Measurements from ENCODE around the gene LAMA1. TPM values are rescaled to one million over a fixed set of nuclear protein-coding genes. Genes with fewer than 3 reads are reported as not detected.

Gene LAMA1
- polyA plus RNA-seq, 1 experiment, result 26.0 TPM

DNA sequence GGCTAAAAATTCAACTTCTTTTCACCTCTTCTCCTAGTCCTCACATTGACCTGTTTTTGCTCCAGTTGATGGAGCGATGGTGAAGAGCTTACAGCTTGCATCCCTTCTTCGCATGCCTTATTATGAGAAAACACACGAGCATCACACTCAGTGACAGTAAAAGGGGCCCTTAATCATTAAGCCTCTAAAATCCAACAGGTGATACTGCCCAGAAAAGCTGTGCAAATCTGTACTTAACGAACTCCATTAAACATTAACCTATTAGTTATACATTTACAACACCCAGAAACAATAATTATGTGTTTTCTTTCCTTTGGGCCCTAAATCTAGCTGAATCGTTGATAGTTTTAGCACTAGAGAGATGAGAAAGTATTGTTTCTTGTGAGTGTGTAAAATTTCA, 54.8 kb downstream of the LAMA1 start:
- CTCF ChIA-PET, result interaction anchor here (0.6 kb wide), 1 partner anchor 15 kb away, joined by 3 read pairs; no protein-coding TSS in a partner anchor
- H3K27me3 ChIP-seq (ENCODE audit: control insufficient read depth, insufficient read depth, low read length), result no peaks in the 10 kb centered on the region
- TF ChIP-seq, protein P1, sequence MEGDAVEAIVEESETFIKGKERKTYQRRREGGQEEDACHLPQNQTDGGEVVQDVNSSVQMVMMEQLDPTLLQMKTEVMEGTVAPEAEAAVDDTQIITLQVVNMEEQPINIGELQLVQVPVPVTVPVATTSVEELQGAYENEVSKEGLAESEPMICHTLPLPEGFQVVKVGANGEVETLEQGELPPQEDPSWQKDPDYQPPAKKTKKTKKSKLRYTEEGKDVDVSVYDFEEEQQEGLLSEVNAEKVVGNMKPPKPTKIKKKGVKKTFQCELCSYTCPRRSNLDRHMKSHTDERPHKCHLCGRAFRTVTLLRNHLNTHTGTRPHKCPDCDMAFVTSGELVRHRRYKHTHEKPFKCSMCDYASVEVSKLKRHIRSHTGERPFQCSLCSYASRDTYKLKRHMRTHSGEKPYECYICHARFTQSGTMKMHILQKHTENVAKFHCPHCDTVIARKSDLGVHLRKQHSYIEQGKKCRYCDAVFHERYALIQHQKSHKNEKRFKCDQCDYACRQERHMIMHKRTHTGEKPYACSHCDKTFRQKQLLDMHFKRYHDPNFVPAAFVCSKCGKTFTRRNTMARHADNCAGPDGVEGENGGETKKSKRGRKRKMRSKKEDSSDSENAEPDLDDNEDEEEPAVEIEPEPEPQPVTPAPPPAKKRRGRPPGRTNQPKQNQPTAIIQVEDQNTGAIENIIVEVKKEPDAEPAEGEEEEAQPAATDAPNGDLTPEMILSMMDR (IDR thresholded peaks at IDR 0.05; ENCODE audit: low read depth, low read length), result no peak
- H3K9me3 ChIP-seq (ENCODE audit: control insufficient read depth, insufficient read depth, low read length), result no peaks in the 10 kb centered on the region; the same call in 1 of the 2 replicates
- no peak overlapping the region for H3K4me3 ChIP-seq (ENCODE audit: low read depth, low read length)
- no peak for DNase-seq (ENCODE audit: low read depth, low spot score)
- POLR2A ChIA-PET, result interaction anchor here (0.6 kb wide), 1 partner anchor 127 kb away, joined by 6 read pairs; no protein-coding TSS in a partner anchor
- H3K27ac ChIP-seq (ENCODE audit: low read depth, low read length), result no peak overlapping the region

DNA sequence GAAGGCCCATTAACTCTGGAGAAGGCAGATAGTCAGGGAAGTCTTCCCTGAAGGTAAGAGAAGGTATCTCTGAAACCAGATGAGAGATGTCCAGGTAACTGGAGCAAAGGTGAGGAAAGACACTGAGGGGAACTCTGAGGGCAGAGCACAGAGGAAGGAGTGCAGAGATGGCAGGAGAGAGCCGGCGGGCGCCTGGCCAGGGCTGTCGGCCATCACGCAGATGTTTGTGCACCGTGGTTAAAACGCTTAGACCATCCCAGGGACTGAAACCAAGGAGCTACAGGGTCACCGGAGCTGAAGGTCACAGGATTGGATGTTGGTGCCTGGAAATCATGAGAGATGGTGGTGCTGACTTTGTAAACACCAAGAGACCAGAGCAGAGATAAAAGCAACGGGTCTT, 55.4 kb downstream of the LAMA1 start:
- no peak for DNase-seq (ENCODE audit: low read depth, low spot score)
- H3K4me3 ChIP-seq (ENCODE audit: low read depth, low read length), result no peak overlapping the region
- CTCF ChIA-PET, result interaction anchor here (0.6 kb wide), 1 partner anchor 15 kb away, joined by 3 read pairs; no protein-coding TSS in a partner anchor
- H3K27ac ChIP-seq (ENCODE audit: low read depth, low read length), result no peak overlapping the region
- no peaks in the 10 kb centered on the region; the same call in 1 of the 2 replicates for H3K9me3 ChIP-seq (ENCODE audit: control insufficient read depth, insufficient read depth, low read length)
- no peaks in the 10 kb centered on the region for H3K27me3 ChIP-seq (ENCODE audit: control insufficient read depth, insufficient read depth, low read length)
- TF ChIP-seq, protein P1 (IDR thresholded peaks at IDR 0.05; ENCODE audit: low read depth, low read length), result no peak
- POLR2A ChIA-PET, result interaction anchor here (0.6 kb wide), 1 partner anchor 128 kb away, joined by 6 read pairs; no protein-coding TSS in a partner anchor

DNA sequence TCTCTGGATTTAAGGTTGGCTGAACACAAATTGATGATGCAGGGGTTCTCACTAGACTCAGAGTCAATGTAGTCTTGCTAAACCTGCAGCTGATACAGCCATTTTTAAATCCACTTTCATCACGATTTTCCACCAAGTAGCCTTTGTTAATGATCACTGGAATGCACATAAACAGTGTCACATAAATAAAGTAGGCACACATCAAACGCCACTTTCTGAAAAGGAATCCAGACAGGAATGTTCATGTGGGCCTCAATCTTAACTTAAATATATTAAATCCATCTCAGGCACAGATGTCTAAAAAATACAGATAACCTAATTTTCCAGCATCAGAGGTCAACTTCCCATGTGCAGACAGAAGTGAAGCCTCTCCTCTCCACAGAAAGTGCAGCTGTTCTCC, 58.3 kb downstream of the LAMA1 start:
- Histone ChIP-seq H3K27me3 (ENCODE audit: control insufficient read depth, insufficient read depth, low read length) (no peaks in the 10 kb centered on the region), H3K4me3 (ENCODE audit: low read depth, low read length) (no peak overlapping the region), H3K27ac (ENCODE audit: low read depth, low read length) (no peak overlapping the region), H3K9me3 (ENCODE audit: control insufficient read depth, insufficient read depth, low read length) (no peaks in the 10 kb centered on the region; the same call in 1 of the 2 replicates)
- DNase-seq (ENCODE audit: low read depth, low spot score), result no peak
- CTCF ChIA-PET, result no interaction called here
- POLR2A ChIA-PET, result no interaction called here
- TF ChIP-seq, protein P1 (IDR thresholded peaks at IDR 0.05; ENCODE audit: low read depth, low read length), result no peak

DNA sequence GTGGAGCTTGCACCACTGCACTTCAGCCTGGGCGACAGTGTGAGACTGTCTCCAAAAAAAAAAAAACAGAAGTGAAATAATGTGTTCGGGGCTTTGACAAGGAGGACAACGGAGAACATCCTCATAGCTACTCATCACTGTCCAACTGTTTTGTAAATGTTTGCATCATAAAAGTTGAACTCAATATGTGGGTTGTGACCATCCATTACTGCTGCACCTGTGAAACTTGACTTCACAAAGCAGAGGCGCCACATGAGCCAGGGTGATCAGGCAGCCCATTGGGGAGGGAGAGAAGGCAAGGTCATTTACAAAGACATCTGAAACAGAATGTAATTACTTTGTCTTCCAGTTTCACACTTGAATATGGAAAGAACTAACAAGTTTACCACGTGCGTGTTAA, 61.6 kb downstream of the LAMA1 start:
- no peak for DNase-seq (ENCODE audit: low read depth, low spot score)
- H3K27me3 ChIP-seq (ENCODE audit: control insufficient read depth, insufficient read depth, low read length), result no peaks in the 10 kb centered on the region
- H3K4me3 ChIP-seq (ENCODE audit: low read depth, low read length), result no peak overlapping the region
- TF ChIP-seq, protein P1 (IDR thresholded peaks at IDR 0.05; ENCODE audit: low read depth, low read length), result no peak
- POLR2A ChIA-PET, result no interaction called here
- no peaks in the 10 kb centered on the region for H3K9me3 ChIP-seq (ENCODE audit: control insufficient read depth, insufficient read depth, low read length)
- no peak overlapping the region for H3K27ac ChIP-seq (ENCODE audit: low read depth, low read length)
- CTCF ChIA-PET, result interaction anchor here (1.6 kb wide), 1 partner anchor 17 kb away, joined by 3 read pairs; no protein-coding TSS in a partner anchor

DNA sequence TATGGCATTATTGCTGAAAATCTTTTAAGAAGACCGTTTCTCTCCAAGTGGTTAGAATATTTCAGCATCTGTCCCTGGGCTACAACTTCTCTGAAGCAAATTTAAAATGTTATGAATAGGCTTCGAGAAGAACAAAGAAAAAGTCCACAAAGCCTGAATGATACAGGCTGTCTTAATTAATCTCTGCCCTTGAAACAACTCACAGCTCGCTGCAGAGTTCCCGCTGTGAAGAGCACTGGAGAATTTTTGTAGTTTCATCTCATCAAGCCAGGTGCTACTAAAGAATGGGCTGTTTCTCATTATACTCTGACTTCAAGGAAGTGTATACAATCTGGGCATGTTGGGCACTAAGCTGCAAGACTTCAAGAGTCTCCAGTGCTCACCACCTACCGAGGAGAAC, 67.6 kb downstream of the LAMA1 start:
- TF ChIP-seq, protein P1 (IDR thresholded peaks at IDR 0.05; ENCODE audit: low read depth, low read length), result no peak
- ChIA-PET CTCF (no interaction called here), POLR2A (no interaction called here)
- no peaks in the 10 kb centered on the region for H3K9me3 ChIP-seq (ENCODE audit: control insufficient read depth, insufficient read depth, low read length)
- no peak overlapping the region for H3K4me3 ChIP-seq (ENCODE audit: low read depth, low read length)
- no peak for DNase-seq (ENCODE audit: low read depth, low spot score)
- H3K27ac ChIP-seq (ENCODE audit: low read depth, low read length), result no peak overlapping the region
- H3K27me3 ChIP-seq (ENCODE audit: control insufficient read depth, insufficient read depth, low read length), result no peaks in the 10 kb centered on the region
